GM23338 (cell line): Measurements from ENCODE around the gene KAT6B. TPM values are rescaled to one million over a fixed set of nuclear protein-coding genes. Genes with fewer than 3 reads are reported as not detected.

Experiments used
- ATAC-seq: fragments of 200-7000 bp; cut with Tn5 transposase; 3 replicates; pipeline ENCODE4 v1.9.1; 2020
- DNase-seq: peaks from one replicate; pipeline ENCODE4 v3.0.0-alpha.2; 2015; ENCODE audit warnings: low spot score
- H2AFZ ChIP-seq: fragments of 200-600 bp; sonication (generic); 2 replicates; pipeline ENCODE4 v1.8.0; 2016; ENCODE audit warnings: antibody characterized with exemption, mild to moderate bottlenecking, moderate library complexity
- H3F3A ChIP-seq: fragments of 200-600 bp; sonication (generic); replicated peaks from 2 replicates; pipeline ENCODE4 v1.8.0; 2017; ENCODE audit warnings: antibody characterized with exemption, mixed run types, low read depth
- H3K27ac ChIP-seq: fragments of 200-600 bp; sonication (generic); 2 replicates; pipeline ENCODE4 v1.6.1; 2016; ENCODE audit warnings: low read depth
- H3K27me3 ChIP-seq: fragments of 200-600 bp; sonication (generic); 2 replicates; pipeline ENCODE4 v1.8.0; 2016; ENCODE audit warnings: mild to moderate bottlenecking, mixed run types, moderate library complexity; ENCODE audit not compliant: insufficient read depth
- H3K36me3 ChIP-seq: fragments of 200-600 bp; sonication (generic); 2 replicates; pipeline ENCODE4 v1.8.0; 2016; ENCODE audit warnings: mild to moderate bottlenecking; ENCODE audit not compliant: insufficient read depth
- H3K4me1 ChIP-seq: fragments of 200-600 bp; sonication (generic); 2 replicates; pipeline ENCODE4 v1.8.0; 2016; ENCODE audit warnings: mild to moderate bottlenecking, moderate library complexity; ENCODE audit not compliant: insufficient read depth
- H3K4me2 ChIP-seq: fragments of 200-600 bp; sonication (generic); 2 replicates; pipeline ENCODE4 v1.7.1; 2017; ENCODE audit warnings: mixed run types
- H3K4me3 ChIP-seq: fragments of 200-600 bp; sonication (generic); 2 replicates; pipeline ENCODE4 v1.6.1; 2016; ENCODE audit warnings: mixed run types
- H3K79me2 ChIP-seq: fragments of 200-600 bp; sonication (generic); replicated peaks from 2 replicates; pipeline ENCODE4 v1.8.0; 2017; ENCODE audit warnings: mild to moderate bottlenecking; ENCODE audit not compliant: insufficient read depth
- H3K9me2 ChIP-seq: fragments of 200-600 bp; sonication (generic); 2 replicates; pipeline ENCODE4 v1.8.0; 2017; ENCODE audit not compliant: insufficient read depth
- H4K20me1 ChIP-seq: fragments of 200-600 bp; sonication (generic); replicated peaks from 2 replicates; pipeline ENCODE4 v1.8.0; 2017; ENCODE audit warnings: mild to moderate bottlenecking; ENCODE audit not compliant: insufficient read depth
- H3K27ac Mint-ChIP-seq: 2 replicates; pipeline ENCODE4 v1.8.0; 2020; ENCODE audit warnings: inconsistent platforms, mild to moderate bottlenecking, moderate library complexity, mixed read lengths
- H3K27me3 Mint-ChIP-seq: 3 replicates; pipeline ENCODE4 v1.8.0; 2022; ENCODE audit warnings: low read depth, mild to moderate bottlenecking, moderate library complexity, mixed read lengths, inconsistent platforms; ENCODE audit not compliant: insufficient read depth, poor library complexity
- H3K36me3 Mint-ChIP-seq: 3 replicates; pipeline ENCODE4 v1.8.0; 2021; ENCODE audit warnings: low read depth, mild to moderate bottlenecking, inconsistent platforms, moderate library complexity, mixed read lengths
- H3K4me1 Mint-ChIP-seq: 3 replicates; pipeline ENCODE4 v1.8.0; 2020; ENCODE audit warnings: mild to moderate bottlenecking, inconsistent platforms, mixed read lengths
- H3K4me3 Mint-ChIP-seq: 3 replicates; pipeline ENCODE4 v1.8.0; 2021; ENCODE audit warnings: moderate library complexity, mild to moderate bottlenecking, inconsistent platforms, mixed read lengths
- H3K9me3 Mint-ChIP-seq: 3 replicates; pipeline ENCODE4 v1.8.0; 2020; ENCODE audit warnings: moderate library complexity, mild to moderate bottlenecking, inconsistent platforms, mixed read lengths
- CREB1 ChIP-seq: fragments of 250-450 bp; sonication (Bioruptor Pico); IDR thresholded peaks from 2 replicates; pipeline ENCODE4 v1.5.0; 2020; ENCODE audit warnings: low read depth, mild to moderate bottlenecking, moderate library complexity
- POLR2AphosphoS5 ChIP-seq: IDR thresholded peaks from 2 replicates; pipeline ENCODE4 v1.6.1; 2016; ENCODE audit warnings: antibody characterized with exemption, low read depth
- STAT1 ChIP-seq: IDR thresholded peaks from one replicate; pipeline ENCODE4 v1.6.1; 2016; ENCODE audit warnings: antibody characterized with exemption; ENCODE audit not compliant: unreplicated experiment
- polyA plus RNA-seq: library from polyadenylated mRNA; unstranded; fragments of >200 nt; fragmentation: Nextera tagmentation; extraction: Ambion mirVana; gene quantifications from 2 replicates; pipeline ENCODE4 v1.2.1, GENCODE V29; 2016
- total RNA-seq: library from RNA; depleted of rRNA; stranded (reverse); fragments of >200 nt; shearing (Covaris generic); gene quantifications from 2 replicates; pipeline ENCODE4 v1.2.3, GENCODE V29; 2014
- TF ChIP-seq, protein P1 (sequence below): fragments of 250-450 bp; sonication (Bioruptor Pico); IDR thresholded peaks from 2 replicates; pipeline ENCODE4 v1.5.0; 2020; ENCODE audit warnings: mild to moderate bottlenecking, moderate library complexity
- TF ChIP-seq, protein P2 (sequence below): IDR thresholded peaks from one replicate; pipeline ENCODE4 v1.6.1; 2018; ENCODE audit warnings: antibody characterized with exemption; ENCODE audit not compliant: unreplicated experiment

The KAT6B gene
- total and polyA plus RNA-seq, 2 experiments from 2014 or later, result 21.3 to 31.4 TPM

DNA sequence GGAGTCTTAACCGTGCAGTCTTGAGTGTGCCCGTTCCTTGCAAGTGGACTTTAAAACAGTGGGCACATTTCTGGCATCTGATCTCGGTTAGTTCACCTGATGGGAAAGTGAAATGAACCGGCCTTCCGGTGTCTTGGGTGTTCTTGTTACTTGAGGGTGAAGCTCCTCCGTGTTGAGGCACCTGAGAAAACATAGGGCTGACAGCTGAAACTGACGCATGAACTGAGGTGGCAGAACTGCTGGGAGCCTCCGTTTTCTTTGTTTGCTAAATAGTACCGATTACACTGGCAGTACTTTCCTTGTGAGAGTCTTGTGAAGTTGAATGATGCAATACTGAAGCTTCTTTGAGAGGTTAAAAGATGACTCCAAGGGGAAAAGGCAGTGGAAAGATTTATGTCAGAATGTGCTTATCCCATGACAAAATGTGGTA is 222.3 kb downstream of the KAT6B start (continued):
- TF ChIP-seq, protein P1, sequence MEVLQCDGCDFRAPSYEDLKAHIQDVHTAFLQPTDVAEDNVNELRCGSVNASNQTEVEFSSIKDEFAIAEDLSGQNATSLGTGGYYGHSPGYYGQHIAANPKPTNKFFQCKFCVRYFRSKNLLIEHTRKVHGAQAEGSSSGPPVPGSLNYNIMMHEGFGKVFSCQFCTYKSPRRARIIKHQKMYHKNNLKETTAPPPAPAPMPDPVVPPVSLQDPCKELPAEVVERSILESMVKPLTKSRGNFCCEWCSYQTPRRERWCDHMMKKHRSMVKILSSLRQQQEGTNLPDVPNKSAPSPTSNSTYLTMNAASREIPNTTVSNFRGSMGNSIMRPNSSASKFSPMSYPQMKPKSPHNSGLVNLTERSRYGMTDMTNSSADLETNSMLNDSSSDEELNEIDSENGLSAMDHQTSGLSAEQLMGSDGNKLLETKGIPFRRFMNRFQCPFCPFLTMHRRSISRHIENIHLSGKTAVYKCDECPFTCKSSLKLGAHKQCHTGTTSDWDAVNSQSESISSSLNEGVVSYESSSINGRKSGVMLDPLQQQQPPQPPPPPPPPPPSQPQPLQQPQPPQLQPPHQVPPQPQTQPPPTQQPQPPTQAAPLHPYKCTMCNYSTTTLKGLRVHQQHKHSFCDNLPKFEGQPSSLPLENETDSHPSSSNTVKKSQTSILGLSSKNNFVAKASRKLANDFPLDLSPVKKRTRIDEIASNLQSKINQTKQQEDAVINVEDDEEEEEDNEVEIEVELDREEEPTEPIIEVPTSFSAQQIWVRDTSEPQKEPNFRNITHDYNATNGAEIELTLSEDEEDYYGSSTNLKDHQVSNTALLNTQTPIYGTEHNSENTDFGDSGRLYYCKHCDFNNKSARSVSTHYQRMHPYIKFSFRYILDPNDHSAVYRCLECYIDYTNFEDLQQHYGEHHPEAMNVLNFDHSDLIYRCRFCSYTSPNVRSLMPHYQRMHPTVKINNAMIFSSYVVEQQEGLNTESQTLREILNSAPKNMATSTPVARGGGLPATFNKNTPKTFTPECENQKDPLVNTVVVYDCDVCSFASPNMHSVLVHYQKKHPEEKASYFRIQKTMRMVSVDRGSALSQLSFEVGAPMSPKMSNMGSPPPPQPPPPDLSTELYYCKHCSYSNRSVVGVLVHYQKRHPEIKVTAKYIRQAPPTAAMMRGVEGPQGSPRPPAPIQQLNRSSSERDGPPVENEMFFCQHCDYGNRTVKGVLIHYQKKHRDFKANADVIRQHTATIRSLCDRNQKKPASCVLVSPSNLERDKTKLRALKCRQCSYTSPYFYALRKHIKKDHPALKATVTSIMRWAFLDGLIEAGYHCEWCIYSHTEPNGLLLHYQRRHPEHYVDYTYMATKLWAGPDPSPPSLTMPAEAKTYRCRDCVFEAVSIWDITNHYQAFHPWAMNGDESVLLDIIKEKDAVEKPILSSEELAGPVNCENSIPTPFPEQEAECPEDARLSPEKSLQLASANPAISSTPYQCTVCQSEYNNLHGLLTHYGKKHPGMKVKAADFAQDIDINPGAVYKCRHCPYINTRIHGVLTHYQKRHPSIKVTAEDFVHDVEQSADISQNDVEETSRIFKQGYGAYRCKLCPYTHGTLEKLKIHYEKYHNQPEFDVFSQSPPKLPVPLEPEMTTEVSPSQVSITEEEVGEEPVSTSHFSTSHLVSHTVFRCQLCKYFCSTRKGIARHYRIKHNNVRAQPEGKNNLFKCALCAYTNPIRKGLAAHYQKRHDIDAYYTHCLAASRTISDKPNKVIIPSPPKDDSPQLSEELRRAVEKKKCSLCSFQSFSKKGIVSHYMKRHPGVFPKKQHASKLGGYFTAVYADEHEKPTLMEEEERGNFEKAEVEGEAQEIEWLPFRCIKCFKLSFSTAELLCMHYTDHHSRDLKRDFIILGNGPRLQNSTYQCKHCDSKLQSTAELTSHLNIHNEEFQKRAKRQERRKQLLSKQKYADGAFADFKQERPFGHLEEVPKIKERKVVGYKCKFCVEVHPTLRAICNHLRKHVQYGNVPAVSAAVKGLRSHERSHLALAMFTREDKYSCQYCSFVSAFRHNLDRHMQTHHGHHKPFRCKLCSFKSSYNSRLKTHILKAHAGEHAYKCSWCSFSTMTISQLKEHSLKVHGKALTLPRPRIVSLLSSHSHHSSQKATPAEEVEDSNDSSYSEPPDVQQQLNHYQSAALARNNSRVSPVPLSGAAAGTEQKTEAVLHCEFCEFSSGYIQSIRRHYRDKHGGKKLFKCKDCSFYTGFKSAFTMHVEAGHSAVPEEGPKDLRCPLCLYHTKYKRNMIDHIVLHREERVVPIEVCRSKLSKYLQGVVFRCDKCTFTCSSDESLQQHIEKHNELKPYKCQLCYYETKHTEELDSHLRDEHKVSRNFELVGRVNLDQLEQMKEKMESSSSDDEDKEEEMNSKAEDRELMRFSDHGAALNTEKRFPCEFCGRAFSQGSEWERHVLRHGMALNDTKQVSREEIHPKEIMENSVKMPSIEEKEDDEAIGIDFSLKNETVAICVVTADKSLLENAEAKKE (CRISPR knock-in tag), result no peak
- TF ChIP-seq, protein P2, sequence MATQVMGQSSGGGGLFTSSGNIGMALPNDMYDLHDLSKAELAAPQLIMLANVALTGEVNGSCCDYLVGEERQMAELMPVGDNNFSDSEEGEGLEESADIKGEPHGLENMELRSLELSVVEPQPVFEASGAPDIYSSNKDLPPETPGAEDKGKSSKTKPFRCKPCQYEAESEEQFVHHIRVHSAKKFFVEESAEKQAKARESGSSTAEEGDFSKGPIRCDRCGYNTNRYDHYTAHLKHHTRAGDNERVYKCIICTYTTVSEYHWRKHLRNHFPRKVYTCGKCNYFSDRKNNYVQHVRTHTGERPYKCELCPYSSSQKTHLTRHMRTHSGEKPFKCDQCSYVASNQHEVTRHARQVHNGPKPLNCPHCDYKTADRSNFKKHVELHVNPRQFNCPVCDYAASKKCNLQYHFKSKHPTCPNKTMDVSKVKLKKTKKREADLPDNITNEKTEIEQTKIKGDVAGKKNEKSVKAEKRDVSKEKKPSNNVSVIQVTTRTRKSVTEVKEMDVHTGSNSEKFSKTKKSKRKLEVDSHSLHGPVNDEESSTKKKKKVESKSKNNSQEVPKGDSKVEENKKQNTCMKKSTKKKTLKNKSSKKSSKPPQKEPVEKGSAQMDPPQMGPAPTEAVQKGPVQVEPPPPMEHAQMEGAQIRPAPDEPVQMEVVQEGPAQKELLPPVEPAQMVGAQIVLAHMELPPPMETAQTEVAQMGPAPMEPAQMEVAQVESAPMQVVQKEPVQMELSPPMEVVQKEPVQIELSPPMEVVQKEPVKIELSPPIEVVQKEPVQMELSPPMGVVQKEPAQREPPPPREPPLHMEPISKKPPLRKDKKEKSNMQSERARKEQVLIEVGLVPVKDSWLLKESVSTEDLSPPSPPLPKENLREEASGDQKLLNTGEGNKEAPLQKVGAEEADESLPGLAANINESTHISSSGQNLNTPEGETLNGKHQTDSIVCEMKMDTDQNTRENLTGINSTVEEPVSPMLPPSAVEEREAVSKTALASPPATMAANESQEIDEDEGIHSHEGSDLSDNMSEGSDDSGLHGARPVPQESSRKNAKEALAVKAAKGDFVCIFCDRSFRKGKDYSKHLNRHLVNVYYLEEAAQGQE, result no peak
- no peak for TF ChIP-seq STAT1

DNA sequence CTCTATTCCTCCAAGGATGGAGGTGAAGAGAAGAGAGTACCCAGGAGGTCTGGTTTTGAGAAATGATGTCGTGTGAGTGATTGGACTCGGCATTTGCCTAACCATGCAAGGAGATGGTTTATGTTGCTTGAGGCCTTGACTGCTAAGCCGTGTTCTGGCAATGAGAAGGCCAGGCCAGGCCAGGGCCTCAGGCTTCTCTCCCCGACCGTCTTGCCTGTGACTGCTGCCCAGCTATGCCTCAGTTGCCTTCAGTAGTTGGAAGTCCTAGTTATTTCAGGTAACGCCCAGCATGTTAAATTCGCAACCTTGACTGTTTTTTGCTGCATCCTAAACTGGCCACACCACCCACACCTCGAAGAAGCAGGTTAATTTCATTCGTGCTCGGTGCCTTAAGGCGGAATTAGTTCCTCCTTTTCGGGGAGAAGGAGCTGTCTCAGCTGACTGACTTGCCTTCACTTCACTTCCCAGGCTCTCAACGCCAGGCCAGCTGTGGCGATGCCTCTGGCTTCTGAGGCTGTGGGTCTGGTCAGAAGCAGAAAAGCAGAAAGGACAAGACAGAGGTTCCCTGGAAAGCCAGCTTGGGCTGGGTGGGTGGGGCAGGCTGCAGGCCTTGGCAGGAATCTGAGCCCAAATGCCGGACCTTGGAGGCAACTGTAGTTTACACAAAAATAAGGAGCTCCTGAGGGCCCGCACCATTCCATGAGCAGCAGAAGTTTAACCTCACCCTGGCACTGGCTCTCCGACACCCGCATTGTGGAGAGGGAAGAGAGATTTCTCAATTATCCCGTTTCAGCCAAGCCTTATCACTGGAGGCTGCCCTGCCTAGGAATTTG is 223.1 kb downstream of the KAT6B start:
- no peak for ATAC-seq
- peaks cover 3% of the 10 kb centered on the region for H3K27me3 Mint-ChIP-seq

More for the DNA sequence above, 223.1 kb downstream of the KAT6B start:
- H3K9me2 ChIP-seq, result no peaks in the 10 kb centered on the region
- H3K27me3 ChIP-seq, result peaks cover 5% of the 10 kb centered on the region; the same call in 1 of the 2 replicates
- H3K27ac ChIP-seq, result no peak overlapping the region
- Mint-ChIP-seq H3K4me1 (no peaks in the 10 kb centered on the region), H3K36me3 (no peaks in the 10 kb centered on the region; the same call in 2 of the 3 replicates), H3K27ac (no peak overlapping the region), H3K4me3 (no peak overlapping the region), H3K9me3 (peaks cover 3% of the 10 kb centered on the region; the same call in 2 of the 3 replicates)
- H2AFZ ChIP-seq, result no peak overlapping the region
- 0 out of 2 replicates have a peak, but pooled peaks cover 5% of the 10 kb centered on the region for H3F3A ChIP-seq
- no peak for DNase-seq
- no peak overlapping the region for H3K4me3 ChIP-seq
- H3K36me3 ChIP-seq, result no peaks in the 10 kb centered on the region
- no peaks in the 10 kb centered on the region for H3K79me2 ChIP-seq
- H3K4me2 ChIP-seq, result no peak overlapping the region
- no peaks in the 10 kb centered on the region for H3K4me1 ChIP-seq
- H4K20me1 ChIP-seq, result no peaks in the 10 kb centered on the region
- TF ChIP-seq STAT1, result no peak
- no peak for TF ChIP-seq CREB1 (CRISPR knock-in tag)
- TF ChIP-seq POLR2AphosphoS5, result no peak
